ENCODE data around the gene TRUB1.

DNA sequence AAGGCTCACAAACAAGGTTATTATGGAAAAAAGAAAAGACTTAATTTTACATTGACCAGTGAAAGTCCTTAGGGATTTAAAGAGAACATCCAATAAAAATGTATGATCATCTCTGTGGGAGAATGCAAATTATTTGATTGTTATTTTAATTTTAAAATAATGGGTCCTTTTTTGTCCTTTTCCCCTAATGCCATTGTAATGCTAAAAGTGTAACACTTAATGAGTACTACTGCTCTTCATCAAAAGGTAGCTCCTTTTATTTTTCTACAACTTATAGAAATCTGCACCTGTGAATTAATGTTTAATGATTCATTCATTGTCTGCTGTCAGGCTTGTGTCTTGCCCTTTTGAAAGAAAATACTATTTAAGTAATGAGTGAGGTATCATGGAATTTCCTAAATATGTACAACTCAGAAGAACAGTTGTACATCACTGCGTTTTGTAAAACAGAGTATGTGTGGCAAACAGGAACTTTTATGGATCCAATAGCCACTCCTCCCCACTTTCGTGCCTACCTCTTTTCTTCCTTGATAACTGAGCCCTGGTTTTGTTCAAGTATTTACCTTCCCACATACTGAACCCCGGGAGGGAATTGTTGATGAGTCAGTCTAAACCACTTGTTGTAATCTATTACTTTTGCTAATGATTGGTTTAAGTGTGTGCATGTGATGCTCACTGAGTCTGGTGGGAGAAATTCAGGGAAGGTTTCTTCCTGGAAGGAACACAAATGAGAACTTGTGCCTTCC is 19.9 kb upstream of the TRUB1 start:
- no peak for TF ChIP-seq CTCF (conservative IDR thresholded peaks at IDR 0.05; ENCODE audit: low read depth, low read length)
- no peak for TF ChIP-seq EZH2 (IDR thresholded peaks at IDR 0.05; ENCODE audit: borderline replicate concordance, low read depth, low read length, poor library complexity, severe bottlenecking)

Measured in A673 (cell line).